Ishikawa (cell line): ENCODE data around the gene NGFR.

Source experiments
- CEBPB ChIP-seq: IDR thresholded peaks from 2 replicates; pipeline ENCODE4 v1.6.1; 2012
- EGR1 ChIP-seq: IDR thresholded peaks from 2 replicates; pipeline ENCODE4 v1.6.1; 2012
- FOXM1 ChIP-seq: IDR thresholded peaks from 2 replicates; pipeline ENCODE4 v1.6.1; 2012; ENCODE audit warnings: low read depth, borderline replicate concordance
- MAX ChIP-seq: IDR thresholded peaks from 2 replicates; pipeline ENCODE4 v1.6.1; 2012
- RAD21 ChIP-seq: IDR thresholded peaks from 2 replicates; pipeline ENCODE4 v1.6.1; 2012; ENCODE audit warnings: low read depth
- TAF1 ChIP-seq: IDR thresholded peaks from 2 replicates; pipeline ENCODE4 v1.6.1; 2012; ENCODE audit warnings: low read depth, mild to moderate bottlenecking
- TCF12 ChIP-seq: IDR thresholded peaks from 2 replicates; pipeline ENCODE4 v1.6.1; 2012; ENCODE audit warnings: low read depth
- TEAD4 ChIP-seq: IDR thresholded peaks from 2 replicates; pipeline ENCODE4 v1.6.1; 2012
- YY1 ChIP-seq: IDR thresholded peaks from 2 replicates; pipeline ENCODE4 v1.6.1; 2012; ENCODE audit warnings: low read depth
- ZBTB7A ChIP-seq: IDR thresholded peaks from 2 replicates; pipeline ENCODE4 v1.6.1; 2012; ENCODE audit warnings: low read depth
- TF ChIP-seq, protein P1 (sequence below): IDR thresholded peaks from 2 replicates; pipeline ENCODE4 v1.6.1; 2012; ENCODE audit warnings: low read depth, mild to moderate bottlenecking
- TF ChIP-seq, protein P2 (sequence below): IDR thresholded peaks from 2 replicates; pipeline ENCODE4 v1.6.1; 2012

DNA sequence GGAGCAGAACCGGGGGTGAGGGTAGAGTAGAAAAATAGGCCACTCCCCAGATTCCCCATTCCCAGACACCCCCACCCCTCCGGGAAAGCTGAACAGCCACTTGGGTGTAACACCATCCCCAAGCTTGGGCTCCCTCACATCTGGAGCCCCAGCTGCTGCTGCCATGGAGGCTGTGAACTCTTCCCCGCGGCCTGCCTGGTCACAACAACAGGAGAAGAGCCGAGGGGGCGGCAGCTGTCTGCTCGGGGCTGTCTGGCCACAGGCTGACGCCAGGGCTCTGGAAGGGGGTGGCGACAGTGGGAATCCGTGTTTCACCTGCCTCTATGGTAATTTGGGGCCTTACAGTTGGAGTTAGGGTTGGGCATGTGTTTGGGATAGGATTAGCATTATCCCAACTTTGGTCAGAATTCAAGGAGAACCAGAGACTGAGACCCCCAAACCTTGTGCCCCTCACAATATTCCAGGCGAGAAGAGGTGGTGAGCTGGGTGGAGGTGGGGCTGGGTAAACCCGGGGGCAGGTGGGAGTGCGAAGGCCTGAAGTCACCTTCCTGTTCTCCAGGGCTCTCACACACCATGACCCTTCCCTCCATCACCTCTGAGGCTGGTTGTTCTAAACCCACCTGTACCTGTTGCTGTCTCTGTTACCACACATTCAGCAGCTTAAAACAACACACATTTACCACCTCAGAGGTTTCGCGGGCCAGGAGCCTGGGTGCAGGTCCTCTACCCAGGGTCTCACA lies 50.9 kb downstream of the NGFR start:
- TF ChIP-seq FOXM1 (no peak), MAX (no peak), CEBPB (no peak), ZBTB7A (no peak), YY1 (no peak), TEAD4 (no peak), EGR1 (no peak), TCF12 (no peak), TAF1 (no peak), RAD21 (no peak)
- TF ChIP-seq, protein P1, sequence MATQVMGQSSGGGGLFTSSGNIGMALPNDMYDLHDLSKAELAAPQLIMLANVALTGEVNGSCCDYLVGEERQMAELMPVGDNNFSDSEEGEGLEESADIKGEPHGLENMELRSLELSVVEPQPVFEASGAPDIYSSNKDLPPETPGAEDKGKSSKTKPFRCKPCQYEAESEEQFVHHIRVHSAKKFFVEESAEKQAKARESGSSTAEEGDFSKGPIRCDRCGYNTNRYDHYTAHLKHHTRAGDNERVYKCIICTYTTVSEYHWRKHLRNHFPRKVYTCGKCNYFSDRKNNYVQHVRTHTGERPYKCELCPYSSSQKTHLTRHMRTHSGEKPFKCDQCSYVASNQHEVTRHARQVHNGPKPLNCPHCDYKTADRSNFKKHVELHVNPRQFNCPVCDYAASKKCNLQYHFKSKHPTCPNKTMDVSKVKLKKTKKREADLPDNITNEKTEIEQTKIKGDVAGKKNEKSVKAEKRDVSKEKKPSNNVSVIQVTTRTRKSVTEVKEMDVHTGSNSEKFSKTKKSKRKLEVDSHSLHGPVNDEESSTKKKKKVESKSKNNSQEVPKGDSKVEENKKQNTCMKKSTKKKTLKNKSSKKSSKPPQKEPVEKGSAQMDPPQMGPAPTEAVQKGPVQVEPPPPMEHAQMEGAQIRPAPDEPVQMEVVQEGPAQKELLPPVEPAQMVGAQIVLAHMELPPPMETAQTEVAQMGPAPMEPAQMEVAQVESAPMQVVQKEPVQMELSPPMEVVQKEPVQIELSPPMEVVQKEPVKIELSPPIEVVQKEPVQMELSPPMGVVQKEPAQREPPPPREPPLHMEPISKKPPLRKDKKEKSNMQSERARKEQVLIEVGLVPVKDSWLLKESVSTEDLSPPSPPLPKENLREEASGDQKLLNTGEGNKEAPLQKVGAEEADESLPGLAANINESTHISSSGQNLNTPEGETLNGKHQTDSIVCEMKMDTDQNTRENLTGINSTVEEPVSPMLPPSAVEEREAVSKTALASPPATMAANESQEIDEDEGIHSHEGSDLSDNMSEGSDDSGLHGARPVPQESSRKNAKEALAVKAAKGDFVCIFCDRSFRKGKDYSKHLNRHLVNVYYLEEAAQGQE = no peak
- TF ChIP-seq, protein P2, sequence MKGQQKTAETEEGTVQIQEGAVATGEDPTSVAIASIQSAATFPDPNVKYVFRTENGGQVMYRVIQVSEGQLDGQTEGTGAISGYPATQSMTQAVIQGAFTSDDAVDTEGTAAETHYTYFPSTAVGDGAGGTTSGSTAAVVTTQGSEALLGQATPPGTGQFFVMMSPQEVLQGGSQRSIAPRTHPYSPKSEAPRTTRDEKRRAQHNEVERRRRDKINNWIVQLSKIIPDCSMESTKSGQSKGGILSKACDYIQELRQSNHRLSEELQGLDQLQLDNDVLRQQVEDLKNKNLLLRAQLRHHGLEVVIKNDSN = no peak
